ENCODE results near the gene SLCO3A1. TPM values are rescaled to one million over a fixed set of nuclear protein-coding genes. Genes with fewer than 3 reads are reported as not detected.
"Not testable (repeated sequence)": the region's sequence is repeated elsewhere in the genome, so short reads cannot be mapped to it uniquely, and the experiment has no call there.

SLCO3A1 gene
- total and polyA plus RNA-seq, 12 donors: 1.8 to 26.6 (median 17.2) TPM

DNA sequence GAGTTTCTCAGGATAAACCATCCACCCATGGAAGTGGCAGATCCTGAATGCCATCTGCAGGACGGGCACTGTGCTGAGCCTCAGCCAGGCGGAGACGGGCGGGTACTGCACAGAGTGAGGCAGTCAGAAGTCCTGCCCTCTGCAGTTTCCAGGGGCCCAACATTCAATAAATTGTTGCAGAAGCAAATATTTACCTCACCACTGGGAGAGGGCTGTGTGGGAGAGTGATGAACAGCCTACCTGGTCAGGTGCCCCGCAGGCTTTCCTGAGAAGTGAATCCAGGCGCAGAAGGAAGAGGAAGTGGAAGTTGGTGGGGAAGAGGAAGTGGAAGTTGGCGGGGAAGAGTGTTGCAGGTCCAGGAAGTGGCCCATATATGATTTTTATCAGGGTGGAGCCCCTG lies 100.8 kb downstream of the SLCO3A1 start:
- H3K9me3 ChIP-seq (replicated peaks in 1 of 3): no peaks in the 10 kb centered on the region
- no peaks in the 10 kb centered on the region for H3K36me3 ChIP-seq (replicated peaks in 1 of 2)
- no peak for DNase-seq
- no peak overlapping the region for H3K4me3 ChIP-seq
- H3K27me3 ChIP-seq: no peaks in the 10 kb centered on the region
- H3K4me1 ChIP-seq (replicated peaks in 1 of 2): peaks cover 0 to 10% of the 10 kb centered on the region in 2 donors
- intact Hi-C loops (cut with DNase I): no loop called here
- TF ChIP-seq, protein P1, sequence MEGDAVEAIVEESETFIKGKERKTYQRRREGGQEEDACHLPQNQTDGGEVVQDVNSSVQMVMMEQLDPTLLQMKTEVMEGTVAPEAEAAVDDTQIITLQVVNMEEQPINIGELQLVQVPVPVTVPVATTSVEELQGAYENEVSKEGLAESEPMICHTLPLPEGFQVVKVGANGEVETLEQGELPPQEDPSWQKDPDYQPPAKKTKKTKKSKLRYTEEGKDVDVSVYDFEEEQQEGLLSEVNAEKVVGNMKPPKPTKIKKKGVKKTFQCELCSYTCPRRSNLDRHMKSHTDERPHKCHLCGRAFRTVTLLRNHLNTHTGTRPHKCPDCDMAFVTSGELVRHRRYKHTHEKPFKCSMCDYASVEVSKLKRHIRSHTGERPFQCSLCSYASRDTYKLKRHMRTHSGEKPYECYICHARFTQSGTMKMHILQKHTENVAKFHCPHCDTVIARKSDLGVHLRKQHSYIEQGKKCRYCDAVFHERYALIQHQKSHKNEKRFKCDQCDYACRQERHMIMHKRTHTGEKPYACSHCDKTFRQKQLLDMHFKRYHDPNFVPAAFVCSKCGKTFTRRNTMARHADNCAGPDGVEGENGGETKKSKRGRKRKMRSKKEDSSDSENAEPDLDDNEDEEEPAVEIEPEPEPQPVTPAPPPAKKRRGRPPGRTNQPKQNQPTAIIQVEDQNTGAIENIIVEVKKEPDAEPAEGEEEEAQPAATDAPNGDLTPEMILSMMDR (IDR thresholded peaks at IDR 0.05): no peak
- no peak for TF ChIP-seq POLR2A (IDR thresholded peaks at IDR 0.05)
- no peak overlapping the region for H3K27ac ChIP-seq
- 80 to 95% (median 91%) methylated on average over 3 to 7 of the region's 7 CpGs for WGBS, 4 donors

DNA sequence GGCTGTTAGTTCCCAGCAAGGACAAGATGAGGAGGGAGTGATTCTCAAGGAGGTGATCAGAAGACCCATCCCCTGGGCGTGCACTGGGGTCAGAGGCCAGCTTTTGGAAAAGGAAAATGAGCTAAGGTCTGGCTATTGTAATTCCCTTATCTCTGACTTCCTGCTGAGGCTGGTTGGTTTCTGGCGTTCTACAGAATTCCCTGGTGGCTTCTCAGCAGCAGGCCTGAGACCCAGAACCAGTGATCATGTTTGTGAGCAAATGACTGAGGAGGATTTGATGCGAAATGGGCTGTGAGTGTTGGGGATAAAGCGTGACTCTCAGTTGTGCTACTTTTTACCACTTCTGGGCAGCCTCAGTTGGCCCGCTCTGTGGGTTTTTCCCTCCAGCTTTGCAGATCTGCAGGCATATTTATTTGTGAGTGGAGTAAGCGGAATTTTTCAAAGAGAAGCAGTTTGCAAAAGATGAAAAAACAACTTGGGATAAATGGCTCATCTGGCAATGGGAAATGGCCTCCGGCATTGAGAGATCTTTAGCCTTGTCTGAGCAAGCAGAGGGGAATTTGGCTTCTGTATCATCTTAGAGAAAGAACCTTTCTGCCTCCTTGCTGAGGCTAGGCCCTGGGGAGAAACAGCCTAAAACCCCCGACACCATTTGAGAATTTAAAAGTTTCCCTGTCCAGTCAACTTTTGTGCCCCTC lies 102.7 kb downstream of the SLCO3A1 start:
- intact Hi-C loops (cut with DNase I): no loop called here
- peak overlapping the region in 2 of 5 donors; percentile 38 to 69 for H3K27ac ChIP-seq
- H3K36me3 ChIP-seq (replicated peaks in 1 of 2): no peaks in the 10 kb centered on the region
- 49 to 62% (median 57%) methylated on average over 8 of the region's 8 CpGs for WGBS, 4 donors
- no peaks in the 10 kb centered on the region for H3K9me3 ChIP-seq (replicated peaks in 1 of 3)
- no peaks in the 10 kb centered on the region for H3K27me3 ChIP-seq
- no peak for DNase-seq
- H3K4me1 ChIP-seq (replicated peaks in 1 of 2): peaks cover 0 to 10% of the 10 kb centered on the region in 2 donors
- H3K4me3 ChIP-seq: no peak overlapping the region
- no peak for TF ChIP-seq POLR2A (IDR thresholded peaks at IDR 0.05)
- TF ChIP-seq, protein P1 (IDR thresholded peaks at IDR 0.05): no peak

DNA sequence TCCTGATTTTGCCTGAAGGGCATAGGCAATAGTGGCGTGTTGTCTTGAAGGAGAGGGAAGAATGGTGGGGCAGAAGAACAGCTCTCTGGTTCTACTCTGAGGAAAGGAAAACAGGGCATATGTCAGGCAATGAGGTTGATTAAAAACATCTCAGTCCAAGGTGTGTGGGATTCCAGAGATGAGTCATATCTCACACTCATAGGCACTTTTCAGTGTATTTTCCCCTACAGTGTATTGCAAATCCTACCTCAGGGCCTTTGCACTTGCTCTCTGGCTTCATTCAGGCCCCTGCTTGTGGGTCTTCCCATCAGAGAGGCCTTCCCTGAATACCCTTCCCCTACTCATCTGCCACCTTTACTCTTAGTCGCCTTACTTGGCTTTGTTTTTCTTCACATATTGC lies 107.8 kb downstream of the SLCO3A1 start:
- peaks cover 0 to 15% of the 10 kb centered on the region in 2 donors for H3K4me1 ChIP-seq (replicated peaks in 1 of 2)
- no peak overlapping the region for H3K4me3 ChIP-seq
- WGBS, 4 donors: 90 to 98% (median 96%) methylated on average over 2 of the region's 2 CpGs
- no peaks in the 10 kb centered on the region for H3K9me3 ChIP-seq (replicated peaks in 1 of 3)
- no peaks in the 10 kb centered on the region for H3K36me3 ChIP-seq (replicated peaks in 1 of 2)
- DNase-seq: no peak
- TF ChIP-seq POLR2A (IDR thresholded peaks at IDR 0.05): no peak
- TF ChIP-seq, protein P1 (IDR thresholded peaks at IDR 0.05): no peak
- H3K27me3 ChIP-seq: no peaks in the 10 kb centered on the region
- H3K27ac ChIP-seq: no peak overlapping the region
- intact Hi-C loops (cut with DNase I): no loop called here

DNA sequence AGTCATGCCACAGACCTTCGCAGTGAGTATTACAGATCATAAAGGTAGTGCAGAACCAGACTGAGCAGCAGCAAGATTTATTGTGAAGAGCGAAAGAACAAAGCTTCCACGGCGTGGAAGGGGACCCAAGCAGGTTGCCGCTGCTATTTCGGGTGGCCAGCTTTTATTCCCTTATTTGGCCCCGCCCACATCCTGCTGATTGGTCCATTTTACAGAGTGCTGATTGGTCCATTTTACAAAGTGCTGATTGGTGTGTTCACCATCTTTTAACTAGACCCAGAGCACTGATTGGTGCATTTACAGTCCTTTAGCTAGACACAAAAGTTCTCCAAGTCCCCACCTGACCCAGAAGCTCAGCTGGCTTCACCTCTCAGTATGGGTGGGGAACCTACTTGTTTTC lies 110.2 kb downstream of the SLCO3A1 start:
- H3K27me3 ChIP-seq; H3K27ac ChIP-seq; H3K4me3 ChIP-seq; H3K9me3 ChIP-seq (replicated peaks in 1 of 3); intact Hi-C loops (cut with DNase I); DNase-seq; H3K36me3 ChIP-seq (replicated peaks in 1 of 2): not testable (repeated sequence)
- peaks cover 0 to 26% of the 10 kb centered on the region in 2 donors for H3K4me1 ChIP-seq (replicated peaks in 1 of 2)
- 86 to 96% (median 93%) methylated on average over 7 of the region's 7 CpGs for WGBS, 4 donors

Measured in adrenal gland (tissue), 12 donors.